B cell (primary cell): ENCODE results near the gene PLK1. TPM values are rescaled to one million over a fixed set of nuclear protein-coding genes. Genes with fewer than 3 reads are reported as not detected.

Source experiments
- ATAC-seq: fragments of 200-7000 bp; cut with Tn5 transposase; one replicate; pipeline ENCODE4 v1.10.0; 2021; ENCODE audit warnings: low read depth, mild to moderate bottlenecking, moderate number of reproducible peaks, moderate library complexity
- CTCF ChIA-PET: fragments of 350-600 bp; sonication (Branson Sonifier 250); formaldehyde crosslinking; loops from one replicate; lab custom pipeline; 2021; ENCODE audit warnings: antibody characterized with exemption, inconsistent platforms; lab: Charles Lee
- POLR2A ChIA-PET: fragments of 350-600 bp; sonication (Branson Sonifier 250); formaldehyde crosslinking; loops from one replicate; lab custom pipeline; 2021; ENCODE audit warnings: antibody characterized with exemption; lab: Charles Lee
- DNase-seq: peaks from one replicate; pipeline ENCODE4 v3.0.0; 2013
- H2AFZ ChIP-seq: 2 replicates; pipeline ENCODE4 v1.6.1; 2012; ENCODE audit warnings: mild to moderate bottlenecking, low read depth, low read length; ENCODE audit not compliant: insufficient read depth, poor library complexity, severe bottlenecking
- H3K27ac ChIP-seq, 2 donors: 1 replicate in 1 of 2; 2 replicates in 1 of 2; pipeline ENCODE4 v1.5.1; 2012 to 2013; ENCODE audit warnings: low read length in 2 of 2, mild to moderate bottlenecking in 2 of 2, moderate library complexity in 1 of 2
- H3K27me3 ChIP-seq, 4 experiments: fragments of 200-600 bp in 1 of 4; sonication (generic) in 1 of 4; replicated peaks in 1 of 4; 1 replicate in 2 of 4; 2 replicates in 2 of 4; pipeline versions ENCODE4 v1.6.1 to v1.7.0; 2013 to 2016; ENCODE audit warnings: low read length in 3 of 4, mild to moderate bottlenecking in 2 of 4, mixed read lengths in 1 of 4, moderate library complexity in 1 of 4; ENCODE audit not compliant: insufficient read depth in 4 of 4, control insufficient read depth in 3 of 4; ENCODE audit errors: control extremely low read depth in 1 of 4
- H3K36me3 ChIP-seq, 2 experiments: replicated peaks in 1 of 2; 1 replicate in 1 of 2; 2 replicates in 1 of 2; pipeline versions ENCODE4 v1.6.1 to v1.7.1; 2013; ENCODE audit warnings: low read length in 1 of 2; ENCODE audit not compliant: insufficient read depth in 2 of 2, control insufficient read depth in 1 of 2; ENCODE audit errors: control extremely low read depth in 1 of 2, extremely low read depth in 1 of 2
- H3K4me1 ChIP-seq, 2 donors: fragments of 200-600 bp in 1 of 2; sonication (generic) in 1 of 2; 1 replicate in 1 of 2; 2 replicates in 1 of 2; pipeline versions ENCODE4 v1.5.1 to v1.6.1; 2013 to 2017; ENCODE audit warnings: low read length in 2 of 2; ENCODE audit not compliant: control insufficient read depth in 2 of 2, insufficient read depth in 2 of 2
- H3K4me2 ChIP-seq: replicated peaks from 2 replicates; pipeline ENCODE3; 2012; ENCODE audit warnings: mild to moderate bottlenecking, low read depth, low read length; ENCODE audit not compliant: poor library complexity, severe bottlenecking
- H3K4me3 ChIP-seq, 5 experiments: fragments of 200-600 bp in 1 of 5; sonication (generic) in 1 of 5; 1 replicate in 3 of 5; 2 replicates in 2 of 5; pipeline versions ENCODE4 v1.5.1 to v1.7.0; 2011 to 2016; ENCODE audit warnings: low read length in 4 of 5, mild to moderate bottlenecking in 4 of 5, low read depth in 2 of 5, control low read depth in 1 of 5, moderate library complexity in 1 of 5; ENCODE audit not compliant: insufficient read depth in 1 of 5; ENCODE audit errors: control extremely low read depth in 1 of 5, extremely low read depth in 1 of 5
- H3K79me2 ChIP-seq: fragments of 200-600 bp; sonication (generic); one replicate; pipeline ENCODE4 v1.6.0; 2016; ENCODE audit warnings: low read length; ENCODE audit not compliant: control insufficient read depth, insufficient read depth
- H3K9ac ChIP-seq: fragments of 200-600 bp; sonication (generic); 2 replicates; pipeline ENCODE4 v1.6.1; 2017; ENCODE audit warnings: mild to moderate bottlenecking, low read length, moderate library complexity
- H3K9me3 ChIP-seq, 3 donors: one replicate each; pipeline versions ENCODE4 v1.6.1 to v1.7.1; 2013; ENCODE audit warnings: low read length in 2 of 3; ENCODE audit not compliant: control insufficient read depth in 2 of 3, insufficient read depth in 1 of 3; ENCODE audit errors: control extremely low read depth in 1 of 3
- H4K20me1 ChIP-seq: 2 replicates; pipeline ENCODE4 v1.6.0; 2012; ENCODE audit warnings: mild to moderate bottlenecking, low read length; ENCODE audit not compliant: insufficient read depth, control insufficient read depth, poor library complexity, severe bottlenecking
- H3K27ac Mint-ChIP-seq: one replicate; pipeline ENCODE4 v1.8.0; 2021; ENCODE audit warnings: mixed read lengths
- H3K27me3 Mint-ChIP-seq: one replicate; pipeline ENCODE4 v1.8.0; 2021; ENCODE audit warnings: mixed read lengths
- H3K4me1 Mint-ChIP-seq: one replicate; pipeline ENCODE4 v1.8.0; 2021; ENCODE audit warnings: mixed read lengths
- H3K4me3 Mint-ChIP-seq: one replicate; pipeline ENCODE4 v1.8.0; 2021; ENCODE audit warnings: mixed read lengths
- H3K9me3 Mint-ChIP-seq: one replicate; pipeline ENCODE4 v1.8.0; 2022; ENCODE audit warnings: mixed read lengths; ENCODE audit not compliant: insufficient read depth
- CTCF ChIP-seq: fragments of 200-600 bp; IDR thresholded peaks from one replicate; pipeline ENCODE4 v1.8.0; 2022; ENCODE audit warnings: antibody characterized with exemption, mild to moderate bottlenecking
- EZH2 ChIP-seq: IDR thresholded peaks from 2 replicates; pipeline ENCODE4 v1.6.1; 2012; ENCODE audit warnings: borderline replicate concordance, low read depth, mild to moderate bottlenecking, moderate library complexity, low read length; ENCODE audit not compliant: insufficient read depth, poor library complexity, severe bottlenecking
- WGBS: methylation state at CpG from one replicate; pipeline ENCODE4 v1.1.5; 2013; ENCODE audit warnings: missing lambda C conversion rate; ENCODE audit not compliant: insufficient coverage; 5-methylcytosine and 5-hydroxymethylcytosine counted together
- intact Hi-C: fragments of 100-400 bp; cut with micrococcal nuclease; formaldehyde crosslinking; loops from one replicate; pipeline ENCODE4 v1.10.0; 2022
- polyA plus RNA-seq: library from polyadenylated mRNA; depleted of rRNA; stranded (reverse); fragments of >200 nt; gene quantifications from 2 replicates; pipeline ENCODE4 v1.2.3, GENCODE V29; 2012
- total RNA-seq, 2 donors: library from RNA; stranded (reverse); fragments of 120-200 nt in 1 of 2; gene quantifications; 1 replicate in 1 of 2; 2 replicates in 1 of 2; pipeline versions ENCODE4 v1.2.3 to v1.2.4, GENCODE V29; 2013 to 2022

PLK1 gene
- total and polyA plus RNA-seq, 2 donors (not counting 1 experiment from before 2014, with no cell fraction given) = 2.7 to 3.5 TPM

GRCh38 chr16:23709536-23709935 lies 30.8 kb downstream of the PLK1 start:
- H3K9ac ChIP-seq = no peak overlapping the region
- H2AFZ ChIP-seq = no peak overlapping the region
- H3K4me2 ChIP-seq = no peak overlapping the region
- Mint-ChIP-seq H3K4me1 (no peaks in the 10 kb centered on the region), H3K27me3 (peaks cover 55% of the 10 kb centered on the region), H3K27ac (no peak overlapping the region), H3K4me3 (no peak overlapping the region), H3K9me3 (peaks cover 7% of the 10 kb centered on the region)
- no peaks in the 10 kb centered on the region for H3K36me3 ChIP-seq
- DNase-seq = no peak
- POLR2A ChIA-PET = no interaction called here
- no peak overlapping the region for H3K4me3 ChIP-seq
- no peaks in the 10 kb centered on the region for H4K20me1 ChIP-seq
- TF ChIP-seq EZH2 (no peak), CTCF (no peak)
- H3K4me1 ChIP-seq = no peaks in the 10 kb centered on the region
- ATAC-seq = no peak
- H3K9me3 ChIP-seq = peaks cover 0 to 14% (median 9%) of the 10 kb centered on the region in 3 donors
- intact Hi-C loops = no loop called here
- no peak overlapping the region for H3K27ac ChIP-seq
- peaks cover 0 to 41% (median 12%) of the 10 kb centered on the region in 4 experiments for H3K27me3 ChIP-seq
- H3K79me2 ChIP-seq = no peaks in the 10 kb centered on the region
- CTCF ChIA-PET = no interaction called here

GRCh38 chr16:23710008-23710407 lies 31.3 kb downstream of the PLK1 start:
- WGBS = 70% methylated on average over 2 of the region's 2 CpGs
- H3K27ac Mint-ChIP-seq = no peak overlapping the region
- H2AFZ ChIP-seq = no peak overlapping the region
- no peak overlapping the region for H3K9ac ChIP-seq
- ChIA-PET POLR2A (no interaction called here), CTCF (no interaction called here)
- no peak overlapping the region for H3K4me3 ChIP-seq
- intact Hi-C loops = no loop called here
- H3K4me2 ChIP-seq = no peak overlapping the region
- no peaks in the 10 kb centered on the region for H4K20me1 ChIP-seq
- ATAC-seq (no peak), DNase-seq (no peak)
- H3K27me3 Mint-ChIP-seq = peaks cover 55% of the 10 kb centered on the region
- no peak overlapping the region for H3K4me3 Mint-ChIP-seq
- peaks cover 7% of the 10 kb centered on the region for H3K9me3 Mint-ChIP-seq
- H3K4me1 Mint-ChIP-seq = no peaks in the 10 kb centered on the region
- H3K27me3 ChIP-seq = peaks cover 0 to 41% (median 14%) of the 10 kb centered on the region in 4 experiments
- TF ChIP-seq CTCF (no peak), EZH2 (no peak)
- H3K79me2 ChIP-seq = no peaks in the 10 kb centered on the region
- H3K27ac ChIP-seq = no peak overlapping the region
- no peaks in the 10 kb centered on the region for H3K36me3 ChIP-seq
- H3K4me1 ChIP-seq = no peaks in the 10 kb centered on the region
- peaks cover 0 to 14% (median 9%) of the 10 kb centered on the region in 3 donors for H3K9me3 ChIP-seq
